Activated T-helper 2 cell treated with anti-CD3 and anti-CD28 coated beads, Interferon-gamma antibody, Interleukin-2, Interleukin-4, amounts not matched to agents 10 μg/mL and 5 μg/mL and 100 μg/mL, durations not matched to agents 14 hours and 24 hours and 36 hours (primary cell): ENCODE measurements around the gene YJEFN3. TPM values are rescaled to one million over a fixed set of nuclear protein-coding genes. Genes with fewer than 3 reads are reported as not detected.

Experiments used
- DNase-seq: peaks from one replicate; pipeline ENCODE4 v3.0.0; 2021; ENCODE audit warnings: low spot score
- H3K27ac Mint-ChIP-seq: one replicate; pipeline ENCODE4 v1.8.0; 2021; ENCODE audit warnings: mixed read lengths
- H3K27me3 Mint-ChIP-seq: one replicate; pipeline ENCODE4 v1.8.0; 2021; ENCODE audit warnings: low read depth, mixed read lengths
- H3K36me3 Mint-ChIP-seq: one replicate; pipeline ENCODE4 v1.8.0; 2021; ENCODE audit warnings: low read depth, mixed read lengths
- H3K4me1 Mint-ChIP-seq: one replicate; pipeline ENCODE4 v1.8.0; 2021; ENCODE audit warnings: low read depth, mixed read lengths
- H3K4me3 Mint-ChIP-seq: one replicate; pipeline ENCODE4 v1.8.0; 2021; ENCODE audit warnings: low read depth, mild to moderate bottlenecking, moderate library complexity, mixed read lengths
- H3K9me3 Mint-ChIP-seq: one replicate; pipeline ENCODE4 v1.8.0; 2021; ENCODE audit warnings: mixed read lengths
- intact Hi-C: fragments of 100-400 bp; cut with micrococcal nuclease; formaldehyde crosslinking; loops from one replicate; pipeline ENCODE4 v1.15.1; 2023
- total RNA-seq: library from RNA; stranded (reverse); gene quantifications from 2 replicates; pipeline ENCODE4 v1.2.3, GENCODE V29; 2022

The YJEFN3 gene
- total RNA-seq, 1 donor from 2014 or later: 9.0 TPM

GRCh38 chr19:19502281-19502680 lies 26.4 kb upstream of the YJEFN3 start:
- Mint-ChIP-seq H3K27ac (no peak overlapping the region), H3K27me3 (no peaks in the 10 kb centered on the region), H3K4me1 (no peaks in the 10 kb centered on the region), H3K36me3 (peaks cover 64% of the 10 kb centered on the region), H3K4me3 (no peak overlapping the region), H3K9me3 (no peaks in the 10 kb centered on the region)
- no peak for DNase-seq
- intact Hi-C loops: no loop called here

- intact Hi-C loops: no loop called here
- DNase-seq: no peak
- Mint-ChIP-seq H3K27ac (no peak overlapping the region), H3K4me3 (no peak overlapping the region), H3K27me3 (no peaks in the 10 kb centered on the region), H3K9me3 (no peaks in the 10 kb centered on the region), H3K4me1 (no peaks in the 10 kb centered on the region), H3K36me3 (peaks cover 67% of the 10 kb centered on the region)
These were observed 25.7 kb upstream of the YJEFN3 start for GRCh38 chr19:19502808-19503602.

- H3K9me3 Mint-ChIP-seq: no peaks in the 10 kb centered on the region
- no peak for DNase-seq
- H3K27ac Mint-ChIP-seq: no peak overlapping the region
- no peak overlapping the region for H3K4me3 Mint-ChIP-seq
- H3K36me3 Mint-ChIP-seq: peaks cover 63% of the 10 kb centered on the region
- no peaks in the 10 kb centered on the region for H3K4me1 Mint-ChIP-seq
- intact Hi-C loops: no loop called here
- H3K27me3 Mint-ChIP-seq: no peaks in the 10 kb centered on the region
These were observed 23.7 kb upstream of the YJEFN3 start for GRCh38 chr19:19504754-19505668.

GRCh38 chr19:19505669-19506326 lies 22.9 kb upstream of the YJEFN3 start:
- no peaks in the 10 kb centered on the region for H3K9me3 Mint-ChIP-seq
- H3K27me3 Mint-ChIP-seq: no peaks in the 10 kb centered on the region
- H3K4me3 Mint-ChIP-seq: no peak overlapping the region
- H3K27ac Mint-ChIP-seq: no peak overlapping the region
- peaks cover 61% of the 10 kb centered on the region for H3K36me3 Mint-ChIP-seq
- DNase-seq: no peak
- intact Hi-C loops: no loop called here
- no peaks in the 10 kb centered on the region for H3K4me1 Mint-ChIP-seq

GRCh38 chr19:19506592-19506991 lies 22.1 kb upstream of the YJEFN3 start:
- H3K4me3 Mint-ChIP-seq: no peak overlapping the region
- no peaks in the 10 kb centered on the region for H3K9me3 Mint-ChIP-seq
- no peaks in the 10 kb centered on the region for H3K27me3 Mint-ChIP-seq
- no peak for DNase-seq
- intact Hi-C loops: no loop called here
- H3K36me3 Mint-ChIP-seq: peaks cover 57% of the 10 kb centered on the region
- H3K4me1 Mint-ChIP-seq: no peaks in the 10 kb centered on the region
- no peak overlapping the region for H3K27ac Mint-ChIP-seq

- Mint-ChIP-seq H3K9me3 (no peaks in the 10 kb centered on the region), H3K27ac (no peak overlapping the region), H3K4me3 (no peak overlapping the region), H3K4me1 (no peaks in the 10 kb centered on the region), H3K27me3 (no peaks in the 10 kb centered on the region), H3K36me3 (peaks cover 51% of the 10 kb centered on the region)
- DNase-seq: no peak
- intact Hi-C loops: no loop called here
These were observed 21.4 kb upstream of the YJEFN3 start for GRCh38 chr19:19507354-19507753.

- H3K9me3 Mint-ChIP-seq: no peaks in the 10 kb centered on the region
- no peak overlapping the region for H3K4me3 Mint-ChIP-seq
- no peaks in the 10 kb centered on the region for H3K4me1 Mint-ChIP-seq
- DNase-seq: no peak
- no peaks in the 10 kb centered on the region for H3K27me3 Mint-ChIP-seq
- no peak overlapping the region for H3K27ac Mint-ChIP-seq
- intact Hi-C loops: no loop called here
- peaks cover 43% of the 10 kb centered on the region for H3K36me3 Mint-ChIP-seq
These were observed 20.5 kb upstream of the YJEFN3 start for GRCh38 chr19:19508217-19508616.

GRCh38 chr19:19510432-19510831 lies 18.3 kb upstream of the YJEFN3 start:
- no peak overlapping the region for H3K27ac Mint-ChIP-seq
- no peaks in the 10 kb centered on the region for H3K27me3 Mint-ChIP-seq
- no peaks in the 10 kb centered on the region for H3K4me1 Mint-ChIP-seq
- no peak overlapping the region for H3K4me3 Mint-ChIP-seq
- H3K9me3 Mint-ChIP-seq: no peaks in the 10 kb centered on the region
- intact Hi-C loops: no loop called here
- H3K36me3 Mint-ChIP-seq: peaks cover 31% of the 10 kb centered on the region
- DNase-seq: no peak

GRCh38 chr19:19513682-19514081 lies 15.0 kb upstream of the YJEFN3 start:
- Mint-ChIP-seq H3K9me3 (no peaks in the 10 kb centered on the region), H3K4me1 (no peaks in the 10 kb centered on the region), H3K36me3 (peaks cover 17% of the 10 kb centered on the region), H3K27ac (no peak overlapping the region), H3K4me3 (peak overlapping the region; percentile 39), H3K27me3 (no peaks in the 10 kb centered on the region)
- no peak for DNase-seq
- intact Hi-C loops: no loop called here

GRCh38 chr19:19514215-19514657 lies 14.5 kb upstream of the YJEFN3 start:
- no peak for DNase-seq
- H3K27ac Mint-ChIP-seq: no peak overlapping the region
- H3K4me3 Mint-ChIP-seq: peak overlapping the region; percentile 51
- H3K9me3 Mint-ChIP-seq: no peaks in the 10 kb centered on the region
- intact Hi-C loops: no loop called here
- no peaks in the 10 kb centered on the region for H3K27me3 Mint-ChIP-seq
- no peaks in the 10 kb centered on the region for H3K4me1 Mint-ChIP-seq
- H3K36me3 Mint-ChIP-seq: peaks cover 20% of the 10 kb centered on the region

- no peaks in the 10 kb centered on the region for H3K4me1 Mint-ChIP-seq
- peak within 1 kb of the TSS; percentile 94 for H3K27ac Mint-ChIP-seq
- H3K9me3 Mint-ChIP-seq: no peaks in the 10 kb centered on the region
- DNase-seq: no peak
- peak within 1 kb of the TSS; percentile 92 for H3K4me3 Mint-ChIP-seq
- no peaks in the 10 kb centered on the region for H3K27me3 Mint-ChIP-seq
- peaks cover 29% of the 10 kb centered on the region for H3K36me3 Mint-ChIP-seq
- intact Hi-C loops: no loop called here
These were observed 13.7 kb upstream of the YJEFN3 start, which contains the start of gene TSSK6 for GRCh38 chr19:19514881-19515641. Gene TSSK6, minus strand, starts transcription at chr19:19515548. Its CDS starts 121 bp downstream, at chr19:19515427.
